ENCODE results near the gene ITGAE.
"Not testable (repeated sequence)": the region's sequence is repeated elsewhere in the genome, so short reads cannot be mapped to it uniquely, and the experiment has no call there.

Gene ITGAE

DNA sequence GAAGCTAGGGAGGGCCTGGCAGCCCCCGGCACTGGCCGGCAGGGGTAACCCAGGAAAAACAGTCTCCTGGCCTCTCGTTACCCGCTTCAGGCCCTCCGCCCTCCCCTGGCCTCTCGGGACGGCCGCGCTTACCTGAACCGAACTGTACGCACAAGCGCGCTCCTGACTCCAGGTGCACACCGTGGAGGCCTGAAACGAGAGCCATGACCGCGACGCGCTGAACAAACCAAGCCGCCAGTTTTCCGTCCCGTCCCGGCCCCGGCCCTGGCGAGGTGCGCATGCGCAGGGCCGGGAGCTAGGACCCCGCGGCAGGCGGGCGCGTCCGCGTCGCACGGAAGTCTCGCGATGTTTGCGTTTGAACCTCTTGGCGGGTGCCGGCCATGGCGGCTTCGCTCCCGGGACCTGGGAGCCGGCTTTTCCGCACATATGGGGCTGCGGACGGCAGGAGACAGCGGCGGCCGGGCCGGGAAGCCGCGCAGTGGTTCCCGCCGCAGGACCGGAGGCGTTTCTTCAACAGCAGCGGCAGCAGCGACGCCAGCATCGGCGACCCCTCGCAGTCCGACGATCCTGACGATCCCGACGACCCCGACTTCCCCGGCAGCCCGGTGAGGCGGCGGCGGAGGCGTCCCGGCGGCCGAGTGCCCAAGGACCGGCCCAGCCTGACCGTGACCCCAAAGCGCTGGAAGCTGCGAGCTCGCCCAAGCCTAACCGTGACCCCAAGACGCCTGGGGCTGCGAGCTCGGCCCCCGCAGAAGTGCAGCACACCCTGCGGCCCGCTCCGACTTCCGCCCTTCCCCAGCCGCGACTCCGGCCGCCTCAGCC lies 77.2 kb downstream of the ITGAE start, which contains the start of gene HASPIN:
TSS of gene HASPIN (plus strand) at position 348 of the 822 bp plus-strand sequence. CDS start at position 381, 33 bp downstream.
- peak; percentile 89 for DNase-seq

GRCh38 chr17:3723188-3723555 lies 77.8 kb downstream of the ITGAE start:
- DNase-seq, result no peak

DNA sequence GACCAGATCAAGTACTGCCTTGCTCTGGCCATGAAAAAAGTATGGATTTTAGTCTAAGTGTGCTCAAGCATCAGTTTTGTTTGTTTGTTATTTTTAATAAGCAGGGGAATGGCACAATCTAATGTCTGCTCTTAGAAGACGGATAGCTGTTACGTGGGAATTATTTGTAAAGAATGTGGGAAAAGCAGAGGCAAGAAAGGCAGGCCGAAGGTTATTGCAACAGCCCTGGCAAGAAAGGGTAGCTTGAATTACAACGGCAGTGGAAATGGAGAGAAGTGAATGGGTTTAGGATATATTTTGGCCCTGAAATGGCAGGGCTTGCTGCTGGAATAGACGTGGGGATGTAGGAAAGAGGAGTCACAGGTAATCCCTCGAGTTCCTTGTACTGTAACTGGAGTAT lies 78.3 kb downstream of the ITGAE start:
- no peak for DNase-seq

DNA sequence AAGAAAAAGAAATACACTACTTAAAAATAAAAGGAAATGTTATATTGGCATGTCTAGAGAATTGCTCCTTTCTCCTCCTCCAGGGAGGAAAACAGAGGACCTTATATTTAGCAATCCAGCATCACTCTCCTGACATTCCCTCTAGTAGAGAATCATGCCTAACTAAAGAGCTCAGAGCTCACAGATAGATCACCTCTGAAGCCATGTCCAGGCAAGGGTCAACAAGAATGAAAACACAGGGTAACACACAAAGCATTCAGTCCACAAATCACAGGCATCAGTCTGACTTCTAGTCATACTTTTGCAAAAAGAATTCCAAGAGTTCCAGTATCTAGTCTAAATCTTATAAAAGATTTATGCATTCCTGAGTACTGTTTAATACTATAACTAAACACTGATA lies 81.7 kb downstream of the ITGAE start:
- no peak for DNase-seq

- no peak for DNase-seq
Observed at GRCh38 chr17:3718201-3718600, 82.8 kb downstream of the ITGAE start.

DNA sequence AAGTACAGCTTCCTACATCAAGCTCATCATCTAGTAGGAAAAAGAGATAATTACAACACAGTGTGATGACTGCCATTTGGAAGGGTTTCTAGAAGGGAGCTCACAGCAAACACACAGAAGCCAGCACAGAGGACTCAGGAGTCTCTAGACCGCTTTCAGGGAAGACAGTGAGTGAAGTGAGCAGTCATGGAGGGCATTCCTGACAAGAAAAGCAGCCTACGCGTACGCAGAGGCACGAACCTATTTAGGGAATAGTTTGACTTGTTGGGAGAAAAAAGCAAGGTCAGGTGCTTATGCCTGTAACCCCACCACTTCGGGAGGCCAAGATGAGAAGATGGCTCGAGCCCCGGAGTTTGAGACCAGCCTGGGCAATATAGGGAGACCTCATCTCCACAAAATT lies 85.7 kb downstream of the ITGAE start:
- DNase-seq, result no peak

DNA sequence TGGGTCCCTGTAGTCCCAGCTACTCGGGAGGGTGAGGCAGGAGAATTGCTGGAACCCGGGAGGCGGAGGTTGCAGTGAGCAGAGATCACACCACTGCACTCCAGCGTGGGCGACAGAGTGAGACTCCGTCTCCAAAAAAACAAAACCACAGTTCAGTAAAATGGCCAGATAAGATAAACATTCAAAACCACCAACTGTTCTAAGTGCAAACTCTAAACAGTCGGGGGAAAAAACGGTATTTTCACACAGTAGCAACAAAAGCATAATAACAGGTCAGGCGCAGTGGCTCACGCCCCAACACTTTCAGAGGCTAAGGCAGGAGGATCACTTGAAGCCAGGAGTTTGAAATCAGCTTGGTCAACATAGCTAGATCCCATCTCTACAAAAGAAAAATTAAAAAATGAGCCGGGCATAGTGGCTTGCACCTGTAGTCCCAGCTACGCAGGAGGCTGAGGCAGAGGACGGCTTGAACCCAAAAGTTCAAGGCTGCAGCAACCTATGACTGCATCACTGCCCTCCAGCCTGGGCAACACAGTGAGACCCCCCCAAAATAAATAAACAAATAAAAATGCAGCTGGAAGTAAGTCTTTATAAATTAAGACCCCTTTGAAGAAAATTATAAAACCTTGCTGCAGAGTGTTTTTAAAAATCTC lies 88.1 kb downstream of the ITGAE start:
- no peak for DNase-seq

DNA sequence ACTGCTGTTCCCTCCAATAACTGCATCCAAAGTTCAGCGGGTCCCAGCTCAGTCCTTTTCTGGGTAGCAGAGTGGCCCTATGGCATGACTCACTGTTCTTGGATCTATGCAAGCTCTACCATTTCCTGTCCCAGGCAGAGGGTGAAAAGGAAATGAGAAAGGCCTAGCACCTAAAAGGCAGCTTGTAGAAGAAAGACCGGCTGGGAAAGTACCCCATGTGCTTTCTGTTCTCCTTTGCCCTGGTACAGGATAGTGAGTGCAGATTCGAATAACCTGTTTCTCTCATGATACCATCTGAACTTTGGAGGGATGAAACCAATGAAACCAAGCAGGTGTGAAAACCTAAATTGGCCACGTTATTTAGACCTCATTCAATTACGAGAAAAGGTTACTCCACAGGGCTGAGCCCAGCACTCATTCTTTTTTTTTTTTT lies 90.0 kb downstream of the ITGAE start:
- no peak for DNase-seq

GRCh38 chr17:3708366-3708765 lies 92.6 kb downstream of the ITGAE start:
- DNase-seq, result no peak

- not testable (repeated sequence) for DNase-seq
Observed at GRCh38 chr17:3705718-3705984, 95.3 kb downstream of the ITGAE start.

DNA sequence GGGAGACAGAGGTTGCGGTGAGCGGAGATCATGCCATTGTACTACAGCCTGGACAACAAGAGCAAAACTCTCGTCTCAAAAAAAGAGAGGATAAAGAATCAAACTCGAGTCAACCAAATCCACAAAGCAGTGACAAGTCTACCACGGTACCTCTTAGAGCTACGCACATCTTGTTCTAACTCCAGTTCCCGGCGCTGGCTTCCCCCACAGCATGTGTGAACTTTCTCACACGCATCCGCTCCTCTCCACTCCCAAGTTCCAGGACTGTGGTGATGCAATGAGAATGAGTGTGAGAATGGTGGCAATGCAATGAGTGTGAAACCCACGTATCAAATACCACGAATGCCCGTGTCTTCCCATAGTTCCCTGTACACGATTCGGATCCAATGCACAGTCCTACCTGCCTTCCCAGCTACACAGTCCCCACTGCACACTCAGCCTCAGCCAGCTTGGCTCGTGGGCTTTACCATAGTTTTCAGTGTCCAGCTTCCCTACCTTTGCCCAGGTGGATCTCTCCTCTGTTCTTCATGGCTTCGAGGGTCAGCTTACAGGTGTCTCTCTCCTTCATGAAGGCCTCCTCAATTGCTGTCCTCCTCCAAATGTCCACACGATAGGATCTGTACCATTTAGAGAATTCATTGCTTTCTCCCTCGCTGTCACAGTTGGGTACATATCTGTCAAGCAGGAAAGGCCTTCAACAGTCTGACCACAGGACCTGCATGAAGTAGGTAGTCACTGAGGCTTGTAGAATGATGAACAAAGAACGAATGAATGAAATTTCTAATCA lies 95.9 kb downstream of the ITGAE start:
- DNase-seq, result no peak

DNA sequence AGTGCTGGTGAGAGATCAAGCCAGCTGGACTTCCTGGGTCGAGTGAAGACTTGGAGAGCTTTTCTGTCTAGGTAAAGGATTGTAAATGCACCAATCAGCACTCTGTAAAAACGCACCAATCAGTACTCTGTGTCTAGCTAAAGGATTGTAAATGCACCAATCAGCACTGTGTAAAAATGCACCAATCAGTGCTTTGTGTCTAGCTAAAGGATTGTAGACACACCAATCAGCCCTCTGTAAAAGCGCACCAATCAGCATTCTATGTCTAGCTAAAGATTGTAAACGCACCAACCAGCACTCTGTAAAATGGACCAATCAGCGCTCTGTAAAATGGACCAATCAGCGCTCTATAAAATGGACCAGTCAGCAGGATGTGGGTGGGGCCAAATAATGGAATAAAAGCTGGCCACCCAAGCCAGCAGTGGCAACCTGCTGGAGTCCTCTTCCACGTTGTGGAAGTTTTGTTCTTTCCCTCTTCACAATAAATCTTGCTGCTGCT lies 98.9 kb downstream of the ITGAE start:
- DNase-seq, result not testable (repeated sequence)

- DNase-seq, result no peak
Observed at GRCh38 chr17:3699951-3700350, 101.0 kb downstream of the ITGAE start.

DNA sequence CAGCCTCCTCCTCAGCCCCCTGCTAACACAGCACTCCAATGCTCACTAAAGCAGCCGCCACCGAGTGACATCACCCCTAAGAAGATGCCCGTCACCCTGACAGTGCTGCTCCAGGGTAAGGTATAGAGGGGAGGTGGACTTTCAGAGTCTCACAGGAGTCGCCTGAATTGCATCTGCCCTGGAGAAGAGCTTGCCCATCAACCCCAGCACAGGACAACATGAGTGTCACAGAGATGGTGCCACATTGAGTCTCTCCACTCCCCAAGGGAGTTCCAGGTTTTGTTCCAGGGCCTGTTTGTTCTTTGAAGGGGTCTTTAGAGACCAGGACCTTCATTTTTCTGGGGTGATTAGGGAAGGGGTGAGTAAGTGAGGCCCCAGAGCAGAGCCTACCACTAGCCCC lies 102.8 kb downstream of the ITGAE start:
- DNase-seq, result no peak

- no peak for DNase-seq
Observed at GRCh38 chr17:3697103-3697476, 103.9 kb downstream of the ITGAE start.

DNA sequence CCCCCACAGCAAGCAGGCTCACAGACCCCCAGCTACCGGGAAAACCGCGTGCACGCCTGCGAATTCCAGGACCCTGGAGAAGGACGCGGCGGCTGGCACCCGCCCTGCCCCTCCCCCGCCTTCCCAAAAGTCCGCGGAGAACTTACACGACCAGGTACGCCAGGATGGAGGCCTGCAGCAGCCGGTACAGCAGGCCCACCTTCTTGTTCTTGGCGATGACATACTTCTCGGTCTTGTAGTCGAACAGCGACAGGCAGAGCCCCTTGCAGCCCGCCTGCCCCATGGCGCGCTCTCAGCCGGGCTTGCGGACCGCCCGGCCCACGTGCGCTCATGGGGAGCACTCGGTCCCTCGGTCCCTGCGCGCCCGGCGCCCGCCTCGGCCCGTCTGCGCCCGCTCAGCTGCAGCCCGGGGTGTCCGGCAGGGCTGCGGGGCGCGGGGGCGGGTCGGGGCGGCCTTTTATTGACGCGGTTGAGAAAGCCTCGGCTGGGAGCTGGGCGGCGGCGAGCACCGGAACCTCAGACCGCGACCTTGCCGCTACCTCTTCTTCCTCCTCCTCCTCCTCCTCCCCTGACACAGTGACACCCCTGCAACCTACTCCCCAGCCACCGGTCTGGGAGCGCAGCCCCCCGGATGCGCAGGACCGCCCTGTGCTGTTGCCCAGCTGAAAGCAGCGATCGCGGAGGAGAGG lies 105.1 kb downstream of the ITGAE start, which contains the start of gene P2RX5:
TSS of gene P2RX5 (minus strand) at position 433 of the 689 bp plus-strand sequence. CDS start at position 283, 150 bp downstream.
- peak; percentile 50 for DNase-seq

GRCh38 chr17:3695129-3695722 lies 105.8 kb downstream of the ITGAE start:
- peak; percentile 82 for DNase-seq

- DNase-seq, result no peak
Observed at GRCh38 chr17:3693829-3694231, 107.2 kb downstream of the ITGAE start.

GRCh38 chr17:3693141-3693540 lies 107.8 kb downstream of the ITGAE start:
- no peak for DNase-seq

GRCh38 chr17:3692346-3692745 lies 108.6 kb downstream of the ITGAE start:
- no peak for DNase-seq

DNA sequence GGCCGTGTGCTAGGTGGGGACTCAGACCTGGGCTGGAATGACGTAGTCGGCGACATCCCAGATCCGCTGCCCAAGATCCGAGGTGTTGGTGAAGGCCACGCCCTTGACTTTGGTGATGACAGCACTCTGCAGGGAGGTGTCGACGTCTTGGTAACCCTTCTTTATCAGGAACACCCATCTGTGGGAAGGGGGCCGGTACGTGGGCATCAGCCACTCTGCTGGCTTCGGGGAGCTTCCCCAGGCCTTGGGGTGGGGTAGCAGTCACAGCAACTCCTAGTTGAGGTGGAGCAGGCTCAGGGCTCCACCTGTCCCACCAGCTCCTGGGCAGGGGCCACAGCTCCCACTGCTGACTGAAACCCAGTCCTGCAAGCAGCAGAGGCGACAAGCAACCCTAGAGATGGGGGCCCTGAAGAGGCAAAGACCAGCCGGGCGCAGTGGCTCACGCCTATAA lies 109.3 kb downstream of the ITGAE start:
- DNase-seq, result no peak

DNA sequence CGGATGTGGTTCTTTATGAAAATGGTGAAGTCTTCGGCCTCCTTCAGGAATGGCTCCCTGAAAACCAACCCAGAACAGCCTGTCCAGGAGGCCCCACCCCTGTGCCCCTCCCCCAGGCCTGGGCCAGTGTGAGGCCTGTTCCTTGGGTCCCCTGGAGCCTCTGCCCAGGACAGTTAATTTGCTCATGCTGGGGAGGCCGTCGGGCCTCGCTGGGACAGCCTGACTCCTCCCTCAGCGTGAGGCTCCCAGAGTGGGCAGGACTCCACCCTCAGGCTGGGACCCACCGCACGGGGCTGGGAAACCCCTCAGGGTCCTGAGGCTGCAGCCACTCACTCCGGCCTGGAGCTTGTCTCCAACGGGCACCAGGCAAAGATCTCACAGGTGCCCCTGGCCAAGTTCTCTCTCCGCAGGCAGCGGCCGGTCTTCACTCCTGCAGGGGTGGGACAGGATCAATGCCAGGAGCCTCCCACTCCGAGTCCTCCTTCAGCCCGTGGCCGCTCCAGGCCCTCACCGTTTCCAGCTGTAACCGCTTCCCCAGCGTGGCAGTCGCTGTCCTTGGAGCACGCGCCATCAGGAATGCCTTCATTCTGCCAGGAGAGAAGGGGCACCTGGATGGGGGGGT lies 110.8 kb downstream of the ITGAE start:
- DNase-seq, result no peak

Measured in NCI-H146 (cell line).